ENCODE measurements around the gene MTG2.

DNA sequence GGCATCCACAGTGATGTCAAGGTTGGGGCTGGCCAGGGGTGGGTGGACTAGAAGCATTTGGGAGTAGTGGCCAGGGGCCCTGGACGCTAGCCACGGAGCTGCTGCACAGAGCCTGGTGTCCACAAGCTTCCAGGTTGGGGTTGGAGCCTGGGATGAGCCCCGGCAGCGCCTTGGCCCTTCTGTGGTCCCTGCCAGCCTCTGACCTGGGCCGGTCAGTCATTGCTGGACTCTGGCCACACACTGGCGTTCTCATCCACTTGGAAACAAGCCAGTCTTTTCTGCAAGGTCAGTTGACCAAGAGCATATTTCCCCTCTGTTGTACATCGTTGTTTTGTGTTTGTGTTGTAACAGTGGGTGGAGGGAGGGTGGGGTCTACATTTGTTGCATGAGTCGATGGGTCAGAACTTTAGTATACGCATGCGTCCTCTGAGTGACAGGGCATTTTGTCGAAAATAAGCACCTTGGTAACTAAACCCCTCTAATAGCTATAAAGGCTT is 48.0 kb upstream of the MTG2 start:
- TF ChIP-seq, protein P1, sequence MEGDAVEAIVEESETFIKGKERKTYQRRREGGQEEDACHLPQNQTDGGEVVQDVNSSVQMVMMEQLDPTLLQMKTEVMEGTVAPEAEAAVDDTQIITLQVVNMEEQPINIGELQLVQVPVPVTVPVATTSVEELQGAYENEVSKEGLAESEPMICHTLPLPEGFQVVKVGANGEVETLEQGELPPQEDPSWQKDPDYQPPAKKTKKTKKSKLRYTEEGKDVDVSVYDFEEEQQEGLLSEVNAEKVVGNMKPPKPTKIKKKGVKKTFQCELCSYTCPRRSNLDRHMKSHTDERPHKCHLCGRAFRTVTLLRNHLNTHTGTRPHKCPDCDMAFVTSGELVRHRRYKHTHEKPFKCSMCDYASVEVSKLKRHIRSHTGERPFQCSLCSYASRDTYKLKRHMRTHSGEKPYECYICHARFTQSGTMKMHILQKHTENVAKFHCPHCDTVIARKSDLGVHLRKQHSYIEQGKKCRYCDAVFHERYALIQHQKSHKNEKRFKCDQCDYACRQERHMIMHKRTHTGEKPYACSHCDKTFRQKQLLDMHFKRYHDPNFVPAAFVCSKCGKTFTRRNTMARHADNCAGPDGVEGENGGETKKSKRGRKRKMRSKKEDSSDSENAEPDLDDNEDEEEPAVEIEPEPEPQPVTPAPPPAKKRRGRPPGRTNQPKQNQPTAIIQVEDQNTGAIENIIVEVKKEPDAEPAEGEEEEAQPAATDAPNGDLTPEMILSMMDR (IDR thresholded peaks at IDR 0.05; ENCODE audit: poor library complexity, severe bottlenecking): no peak
- TF ChIP-seq EP300 (conservative IDR thresholded peaks at IDR 0.05; ENCODE audit: poor library complexity, severe bottlenecking): no peak
- TF ChIP-seq POLR2AphosphoS5 (IDR thresholded peaks at IDR 0.05): no peak
- no peak for TF ChIP-seq TAF1 (IDR thresholded peaks at IDR 0.05; ENCODE audit: low read depth)
- no peak for TF ChIP-seq EZH2 (IDR thresholded peaks at IDR 0.05; ENCODE audit: borderline replicate concordance, insufficient read depth, low read length, poor library complexity, severe bottlenecking)
- no peak for TF ChIP-seq RAD21 (conservative IDR thresholded peaks at IDR 0.05)
- no peak for TF ChIP-seq SMC3 (conservative IDR thresholded peaks at IDR 0.05; ENCODE audit: poor library complexity)
- TF ChIP-seq, protein P2, sequence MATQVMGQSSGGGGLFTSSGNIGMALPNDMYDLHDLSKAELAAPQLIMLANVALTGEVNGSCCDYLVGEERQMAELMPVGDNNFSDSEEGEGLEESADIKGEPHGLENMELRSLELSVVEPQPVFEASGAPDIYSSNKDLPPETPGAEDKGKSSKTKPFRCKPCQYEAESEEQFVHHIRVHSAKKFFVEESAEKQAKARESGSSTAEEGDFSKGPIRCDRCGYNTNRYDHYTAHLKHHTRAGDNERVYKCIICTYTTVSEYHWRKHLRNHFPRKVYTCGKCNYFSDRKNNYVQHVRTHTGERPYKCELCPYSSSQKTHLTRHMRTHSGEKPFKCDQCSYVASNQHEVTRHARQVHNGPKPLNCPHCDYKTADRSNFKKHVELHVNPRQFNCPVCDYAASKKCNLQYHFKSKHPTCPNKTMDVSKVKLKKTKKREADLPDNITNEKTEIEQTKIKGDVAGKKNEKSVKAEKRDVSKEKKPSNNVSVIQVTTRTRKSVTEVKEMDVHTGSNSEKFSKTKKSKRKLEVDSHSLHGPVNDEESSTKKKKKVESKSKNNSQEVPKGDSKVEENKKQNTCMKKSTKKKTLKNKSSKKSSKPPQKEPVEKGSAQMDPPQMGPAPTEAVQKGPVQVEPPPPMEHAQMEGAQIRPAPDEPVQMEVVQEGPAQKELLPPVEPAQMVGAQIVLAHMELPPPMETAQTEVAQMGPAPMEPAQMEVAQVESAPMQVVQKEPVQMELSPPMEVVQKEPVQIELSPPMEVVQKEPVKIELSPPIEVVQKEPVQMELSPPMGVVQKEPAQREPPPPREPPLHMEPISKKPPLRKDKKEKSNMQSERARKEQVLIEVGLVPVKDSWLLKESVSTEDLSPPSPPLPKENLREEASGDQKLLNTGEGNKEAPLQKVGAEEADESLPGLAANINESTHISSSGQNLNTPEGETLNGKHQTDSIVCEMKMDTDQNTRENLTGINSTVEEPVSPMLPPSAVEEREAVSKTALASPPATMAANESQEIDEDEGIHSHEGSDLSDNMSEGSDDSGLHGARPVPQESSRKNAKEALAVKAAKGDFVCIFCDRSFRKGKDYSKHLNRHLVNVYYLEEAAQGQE (IDR thresholded peaks at IDR 0.05; ENCODE audit: borderline replicate concordance): no peak

All from neural cell (in vitro differentiated cells).